Right lung (tissue), 5 donors: ENCODE results near the gene EOMES. TPM values are rescaled to one million over a fixed set of nuclear protein-coding genes. Genes with fewer than 3 reads are reported as not detected.

Experiments
- DNase-seq, 2 donors: peaks; one replicate each; pipeline ENCODE4 v3.0.0-alpha.2; 2013
- polyA plus RNA-seq, 5 donors: library from polyadenylated mRNA; unstranded; fragments of 120-200 nt; gene quantifications; one replicate each; pipeline versions ENCODE4 v1.2.1 to v1.2.3, GENCODE V29; 2013; ENCODE audit warnings: inconsistent platforms in 1 of 5, low replicate concordance in 1 of 5; ENCODE audit not compliant: insufficient read length in 5 of 5, insufficient read depth in 1 of 5

The EOMES gene
- polyA plus RNA-seq, 5 donors = 0.28 to 1.1 (median 0.66) TPM

DNA sequence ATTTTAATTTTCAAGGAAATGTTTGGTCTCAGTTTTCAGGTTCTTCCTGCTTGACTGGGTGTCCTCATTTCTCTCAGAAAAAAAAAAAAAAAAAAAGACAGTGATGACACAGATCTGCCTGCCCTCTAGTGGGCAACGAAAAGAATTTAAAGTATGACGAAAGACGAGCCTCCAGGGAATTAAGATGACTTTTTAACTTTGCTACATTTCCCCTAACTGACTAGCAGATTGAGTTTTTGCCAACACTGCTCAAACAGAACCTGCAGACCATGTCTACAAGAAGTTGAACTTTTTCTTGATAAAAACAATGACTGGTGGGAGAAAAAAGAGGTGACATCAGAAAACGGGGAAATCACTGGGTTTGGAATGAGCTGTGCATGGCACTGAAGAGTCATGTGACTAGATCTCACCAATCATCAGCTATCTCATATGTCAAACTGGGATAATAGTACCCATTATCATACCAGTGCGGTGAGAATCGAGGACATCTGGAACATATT lies 40.8 kb downstream of the EOMES start:
- DNase-seq = peak; percentile 56 to 63

DNA sequence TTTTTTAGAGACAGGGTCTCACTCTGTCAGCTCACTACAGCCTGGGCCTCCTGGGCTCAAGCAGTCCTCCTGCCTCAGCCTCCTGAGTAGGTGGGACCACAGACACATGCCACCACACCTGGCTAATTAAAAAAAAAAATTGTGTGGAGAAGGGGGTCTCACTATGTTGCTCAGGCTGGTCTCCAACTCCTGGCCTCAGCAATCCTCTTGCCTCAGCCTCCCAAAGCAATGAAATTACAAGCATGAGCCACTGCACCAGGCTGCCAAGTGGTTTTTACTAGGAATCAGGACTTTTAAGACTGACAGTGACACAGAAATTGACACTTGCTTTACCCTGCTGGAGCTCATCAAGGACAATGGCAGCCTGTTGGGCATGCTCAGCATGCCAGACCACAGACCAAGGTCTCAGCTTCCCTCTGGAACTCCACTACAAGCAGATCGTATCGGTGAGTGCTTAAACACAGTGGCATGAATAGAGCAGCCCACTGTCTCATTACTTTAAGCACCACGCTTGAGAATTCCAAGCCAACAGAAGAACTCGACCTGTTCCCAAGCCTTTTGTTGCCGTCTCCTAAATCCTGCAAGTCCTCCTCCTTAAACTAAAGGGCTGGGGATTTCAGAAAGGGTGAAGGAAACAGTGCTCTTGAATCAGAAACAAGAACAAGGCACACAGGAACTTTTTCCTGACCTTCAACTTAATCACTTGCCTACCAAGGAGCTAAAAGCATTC lies 41.4 kb downstream of the EOMES start:
- no peak for DNase-seq

- no peak for DNase-seq
Measured at GRCh38 chr3:27679691-27680090, 42.4 kb downstream of the EOMES start.

- DNase-seq = no peak
Measured at GRCh38 chr3:27678234-27678633, 43.9 kb downstream of the EOMES start.

DNA sequence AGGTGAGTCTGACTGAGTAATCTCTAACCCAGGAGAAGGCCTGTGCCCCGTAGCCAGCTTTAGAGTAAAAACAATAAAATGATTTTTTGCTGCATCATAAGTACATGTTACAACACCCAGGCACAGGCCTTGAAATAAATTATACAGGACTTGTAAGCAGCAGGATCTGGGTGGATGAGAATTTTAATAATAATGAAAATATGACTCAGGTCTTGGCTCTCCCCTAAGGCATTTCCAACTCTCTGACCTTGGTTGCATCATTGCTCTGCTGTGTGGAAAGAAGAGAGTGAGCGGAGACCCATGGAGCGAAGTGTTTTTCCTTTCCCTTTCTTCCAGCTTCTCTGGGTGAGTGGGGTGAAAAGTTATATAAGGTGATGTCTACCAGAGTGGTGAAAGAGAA lies 44.6 kb downstream of the EOMES start:
- no peak for DNase-seq

DNA sequence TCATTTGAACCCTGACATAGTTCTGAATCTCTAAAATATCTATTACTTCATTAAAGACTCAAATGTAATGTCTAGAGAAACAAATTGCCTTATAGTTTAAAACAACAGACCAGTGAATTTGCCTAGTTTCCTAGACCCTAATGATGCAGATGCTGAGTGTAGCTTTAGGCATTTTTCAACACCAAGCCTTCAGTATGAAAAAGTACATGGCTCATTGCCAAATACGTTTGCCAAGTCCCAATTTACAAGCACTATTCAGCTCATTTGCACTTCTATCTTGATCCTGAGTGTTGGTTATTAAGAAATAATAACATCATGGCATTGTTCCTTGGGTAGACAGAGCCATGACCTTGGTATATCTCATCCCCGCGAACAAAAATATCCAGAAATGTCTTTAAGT lies 46.8 kb downstream of the EOMES start:
- DNase-seq = peak in 1 of 2 donors; percentile 10

DNA sequence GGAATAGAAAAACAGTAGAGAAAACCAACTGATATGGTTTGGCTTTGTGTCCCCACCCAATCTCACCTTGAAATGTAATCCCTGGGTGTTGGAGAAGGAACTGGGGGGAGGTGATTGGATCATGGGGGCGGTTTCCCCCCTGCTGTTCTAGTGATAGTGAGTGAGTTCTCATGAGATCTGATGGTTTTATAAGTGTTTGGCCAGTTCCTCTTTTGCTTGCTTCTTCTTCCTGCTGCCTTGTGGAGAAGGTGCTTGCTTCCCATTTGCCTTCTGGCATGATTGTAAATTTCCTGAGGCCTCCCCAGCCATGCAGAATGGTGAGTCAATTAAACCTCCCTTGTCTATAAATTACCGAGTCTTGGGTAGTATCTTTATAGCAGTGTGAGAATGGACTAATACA lies 48.4 kb downstream of the EOMES start:
- no peak for DNase-seq

GRCh38 chr3:27671101-27671500 lies 51.0 kb downstream of the EOMES start:
- no peak for DNase-seq

GRCh38 chr3:27670619-27671018 lies 51.5 kb downstream of the EOMES start:
- DNase-seq = no peak

GRCh38 chr3:27669591-27669990 lies 52.5 kb downstream of the EOMES start:
- DNase-seq = no peak

- no peak for DNase-seq
Measured at GRCh38 chr3:27667751-27668150, 54.4 kb downstream of the EOMES start.

DNA sequence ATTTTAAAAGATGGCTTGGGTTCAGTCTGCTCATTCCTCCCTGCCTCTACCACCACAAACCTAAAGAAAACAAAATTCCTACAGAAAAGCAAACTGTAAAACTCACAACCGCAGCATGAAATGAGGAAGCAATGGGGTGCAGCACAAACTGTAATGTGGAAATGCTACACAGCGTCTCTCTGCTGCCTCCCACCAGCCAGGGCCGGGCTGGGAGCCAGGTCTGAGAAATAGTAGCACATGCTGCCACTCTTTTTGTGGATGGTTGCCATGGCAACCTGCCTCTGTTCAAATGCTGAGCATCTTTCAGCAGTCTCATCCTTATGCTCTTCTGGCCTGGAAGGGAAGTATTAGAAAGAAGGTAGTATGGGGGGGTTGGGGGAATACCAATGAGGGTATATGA lies 55.4 kb downstream of the EOMES start:
- DNase-seq = peak; percentile 37 to 49

GRCh38 chr3:27666272-27666671 lies 55.9 kb downstream of the EOMES start:
- peak in 1 of 2 donors; percentile 15 for DNase-seq

Other genes starting within 250 kb of the EOMES start
- gene SLC4A7, start 237.9 kb downstream of the EOMES start, polyA plus RNA-seq = 10 to 100 TPM; 19.7 to 44.6 (median 38.3) TPM